DOHH2 (cell line): ENCODE results near the gene IRF4.

ENCODE experiments used
- H3F3A ChIP-seq: fragments of 200-600 bp; sonication (generic), shearing (Covaris generic); 2 replicates; pipeline ENCODE4 v1.6.0; 2016; ENCODE audit warnings: antibody characterized with exemption, mild to moderate bottlenecking; ENCODE audit not compliant: control insufficient read depth, insufficient read depth
- H3K27ac ChIP-seq: fragments of 200-600 bp; sonication (generic); 2 replicates; pipeline ENCODE4 v1.5.1; 2014; ENCODE audit warnings: low read depth, mild to moderate bottlenecking, low read length, moderate library complexity
- H3K27me3 ChIP-seq: fragments of 200-600 bp; sonication (generic); 2 replicates; pipeline ENCODE4 v1.6.1; 2014; ENCODE audit warnings: mild to moderate bottlenecking, low read length, mixed read lengths; ENCODE audit not compliant: control insufficient read depth
- H3K36me3 ChIP-seq: fragments of 200-600 bp; sonication (generic); 2 replicates; pipeline ENCODE4 v1.6.1; 2014; ENCODE audit warnings: mild to moderate bottlenecking, low read length, moderate library complexity, mixed read lengths; ENCODE audit not compliant: control insufficient read depth
- H3K4me1 ChIP-seq: fragments of 200-600 bp; sonication (generic); 2 replicates; pipeline ENCODE4 v1.6.1; 2014; ENCODE audit warnings: mild to moderate bottlenecking, low read length, mixed read lengths; ENCODE audit not compliant: control insufficient read depth
- H3K4me2 ChIP-seq: fragments of 200-600 bp; sonication (generic); 2 replicates; pipeline ENCODE4 v1.6.0; 2014; ENCODE audit warnings: mild to moderate bottlenecking, low read length, moderate library complexity
- H3K4me3 ChIP-seq: fragments of 200-600 bp; sonication (generic); 2 replicates; pipeline ENCODE4 v1.5.1; 2014; ENCODE audit warnings: mild to moderate bottlenecking, low read length, mixed read lengths
- H3K79me2 ChIP-seq: fragments of 200-600 bp; sonication (generic); 2 replicates; pipeline ENCODE4 v1.6.1; 2014; ENCODE audit warnings: mild to moderate bottlenecking, low read length, mixed read lengths; ENCODE audit not compliant: control insufficient read depth
- H3K9me2 ChIP-seq: fragments of 200-600 bp; sonication (generic); replicated peaks from 2 replicates; pipeline ENCODE4 v1.6.1; 2014; ENCODE audit warnings: mild to moderate bottlenecking, low read length, mixed read lengths; ENCODE audit not compliant: control insufficient read depth
- H3K9me3 ChIP-seq: fragments of 200-600 bp; sonication (generic); 2 replicates; pipeline ENCODE4 v1.6.1; 2014; ENCODE audit warnings: antibody characterized with exemption, low read length, mixed read lengths; ENCODE audit not compliant: control insufficient read depth, insufficient read depth
- H4K20me1 ChIP-seq: fragments of 200-600 bp; sonication (generic); 2 replicates; pipeline ENCODE4 v1.6.0; 2014; ENCODE audit warnings: low read depth, mild to moderate bottlenecking, antibody characterized with exemption, low read length, moderate library complexity; ENCODE audit not compliant: control insufficient read depth, insufficient read depth
- EZH2phosphoT487 ChIP-seq: fragments of 200-600 bp; sonication (generic); IDR thresholded peaks from 2 replicates; pipeline ENCODE4 v1.6.1; 2017; ENCODE audit warnings: borderline replicate concordance, mild to moderate bottlenecking, antibody characterized with exemption, low read length, moderate library complexity, mixed read lengths
- TF ChIP-seq, protein P1 (sequence below): fragments of 200-600 bp; sonication (generic); IDR thresholded peaks from one replicate; pipeline ENCODE4 v1.5.1; 2014; ENCODE audit warnings: antibody characterized with exemption, mild to moderate bottlenecking, low read depth, low read length; ENCODE audit not compliant: poor library complexity, severe bottlenecking

IRF4 gene

GRCh38 chr6:449486-450419 lies 58.2 kb downstream of the IRF4 start:
- no peaks in the 10 kb centered on the region for H3K79me2 ChIP-seq
- H4K20me1 ChIP-seq = no peaks in the 10 kb centered on the region
- H3K36me3 ChIP-seq = no peaks in the 10 kb centered on the region
- H3F3A ChIP-seq = no peaks in the 10 kb centered on the region
- no peak overlapping the region for H3K4me3 ChIP-seq
- TF ChIP-seq EZH2phosphoT487 = no peak
- TF ChIP-seq, protein P1, sequence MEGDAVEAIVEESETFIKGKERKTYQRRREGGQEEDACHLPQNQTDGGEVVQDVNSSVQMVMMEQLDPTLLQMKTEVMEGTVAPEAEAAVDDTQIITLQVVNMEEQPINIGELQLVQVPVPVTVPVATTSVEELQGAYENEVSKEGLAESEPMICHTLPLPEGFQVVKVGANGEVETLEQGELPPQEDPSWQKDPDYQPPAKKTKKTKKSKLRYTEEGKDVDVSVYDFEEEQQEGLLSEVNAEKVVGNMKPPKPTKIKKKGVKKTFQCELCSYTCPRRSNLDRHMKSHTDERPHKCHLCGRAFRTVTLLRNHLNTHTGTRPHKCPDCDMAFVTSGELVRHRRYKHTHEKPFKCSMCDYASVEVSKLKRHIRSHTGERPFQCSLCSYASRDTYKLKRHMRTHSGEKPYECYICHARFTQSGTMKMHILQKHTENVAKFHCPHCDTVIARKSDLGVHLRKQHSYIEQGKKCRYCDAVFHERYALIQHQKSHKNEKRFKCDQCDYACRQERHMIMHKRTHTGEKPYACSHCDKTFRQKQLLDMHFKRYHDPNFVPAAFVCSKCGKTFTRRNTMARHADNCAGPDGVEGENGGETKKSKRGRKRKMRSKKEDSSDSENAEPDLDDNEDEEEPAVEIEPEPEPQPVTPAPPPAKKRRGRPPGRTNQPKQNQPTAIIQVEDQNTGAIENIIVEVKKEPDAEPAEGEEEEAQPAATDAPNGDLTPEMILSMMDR = no peak
- no peaks in the 10 kb centered on the region for H3K9me3 ChIP-seq
- H3K9me2 ChIP-seq = no peaks in the 10 kb centered on the region
- H3K27ac ChIP-seq = no peak overlapping the region
- no peaks in the 10 kb centered on the region for H3K27me3 ChIP-seq
- no peak overlapping the region for H3K4me2 ChIP-seq
- H3K4me1 ChIP-seq = no peaks in the 10 kb centered on the region

- no peak for TF ChIP-seq EZH2phosphoT487
- TF ChIP-seq, protein P1 = no peak
- Histone ChIP-seq H3F3A (no peaks in the 10 kb centered on the region), H3K9me3 (no peaks in the 10 kb centered on the region), H3K4me3 (no peak overlapping the region), H3K4me1 (no peaks in the 10 kb centered on the region), H3K36me3 (no peaks in the 10 kb centered on the region), H3K4me2 (no peak overlapping the region), H3K9me2 (no peaks in the 10 kb centered on the region), H4K20me1 (no peaks in the 10 kb centered on the region), H3K27me3 (no peaks in the 10 kb centered on the region), H3K27ac (no peak overlapping the region), H3K79me2 (no peaks in the 10 kb centered on the region)
Measured at GRCh38 chr6:451336-451735, 59.8 kb downstream of the IRF4 start.

- Histone ChIP-seq H3F3A (no peaks in the 10 kb centered on the region), H3K27me3 (no peaks in the 10 kb centered on the region), H3K9me3 (no peaks in the 10 kb centered on the region), H3K4me1 (no peaks in the 10 kb centered on the region), H3K4me3 (no peak overlapping the region), H3K4me2 (no peak overlapping the region), H3K79me2 (no peaks in the 10 kb centered on the region), H4K20me1 (no peaks in the 10 kb centered on the region), H3K36me3 (no peaks in the 10 kb centered on the region), H3K9me2 (no peaks in the 10 kb centered on the region), H3K27ac (no peak overlapping the region)
- TF ChIP-seq, protein P1 = no peak
- TF ChIP-seq EZH2phosphoT487 = no peak
Measured at GRCh38 chr6:451847-452246, 60.3 kb downstream of the IRF4 start.
